Esophagus muscularis mucosa (tissue), 4 donors: ENCODE results near the gene MATN4. TPM values are rescaled to one million over a fixed set of nuclear protein-coding genes. Genes with fewer than 3 reads are reported as not detected.

Source experiments
- DNase-seq: peaks from one replicate; pipeline ENCODE4 v3.0.0-alpha.2; 2017; ENCODE audit errors: extremely low spot score
- H3K27ac ChIP-seq, 4 donors: fragments of 200-600 bp; sonication (generic); replicated peaks in 1 of 4; 1 replicate in 3 of 4; 2 replicates in 1 of 4; pipeline ENCODE4 v1.5.1; 2016 to 2019; ENCODE audit warnings: mild to moderate bottlenecking in 1 of 4
- H3K27me3 ChIP-seq, 4 donors: fragments of 200-600 bp; sonication (generic); one replicate each; pipeline versions ENCODE4 v1.5.1 to v1.6.0; 2016 to 2019
- H3K36me3 ChIP-seq, 4 donors: fragments of 200-600 bp; sonication (generic); one replicate each; pipeline ENCODE4 v1.5.1; 2016 to 2019
- H3K4me1 ChIP-seq, 4 donors: fragments of 200-600 bp; sonication (generic); one replicate each; pipeline ENCODE4 v1.5.1; 2016 to 2019
- H3K4me3 ChIP-seq, 4 donors: fragments of 200-600 bp; sonication (generic); 1 replicate in 2 of 4; 2 replicates in 2 of 4; pipeline ENCODE4 v1.5.1; 2016 to 2019; ENCODE audit warnings: mild to moderate bottlenecking in 4 of 4, moderate library complexity in 1 of 4
- H3K9me3 ChIP-seq, 4 donors: fragments of 200-600 bp; sonication (generic); 1 replicate in 3 of 4; 2 replicates in 1 of 4; pipeline ENCODE4 v1.5.1; 2016 to 2019
- CTCF ChIP-seq, 3 experiments: fragments of 200-600 bp in 2 of 3; fragments of 450-650 bp in 1 of 3; sonication (generic) in 2 of 3; IDR thresholded peaks; one replicate each; pipeline ENCODE4 v1.5.1; 2017 to 2019; ENCODE audit warnings: antibody characterized with exemption in 3 of 3, mild to moderate bottlenecking in 2 of 3, moderate library complexity in 1 of 3
- EP300 ChIP-seq: sonication (generic); formaldehyde crosslinking; IDR thresholded peaks from one replicate; pipeline ENCODE4 v1.6.1; 2017; ENCODE audit warnings: antibody characterized with exemption
- POLR2A ChIP-seq: fragments of 450-650 bp; IDR thresholded peaks from one replicate; pipeline ENCODE4 v1.6.1; 2017; ENCODE audit warnings: antibody characterized with exemption, moderate library complexity, mild to moderate bottlenecking, low read depth
- POLR2AphosphoS5 ChIP-seq, 2 donors: sonication (generic); formaldehyde crosslinking; IDR thresholded peaks; one replicate each; pipeline ENCODE4 v1.6.1; 2017; ENCODE audit warnings: antibody characterized with exemption in 2 of 2
- WGBS: methylation state at CpG from one replicate; pipeline ENCODE4 v1.1.5; 2018; 5-methylcytosine and 5-hydroxymethylcytosine counted together
- intact Hi-C: fragments of 100-400 bp; cut with DNase I; formaldehyde crosslinking; loops from one replicate; pipeline ENCODE4 v1.15.1; 2023
- total RNA-seq, 4 donors: library from RNA; depleted of rRNA; stranded (reverse); fragments of >200 nt; gene quantifications; one replicate each; pipeline versions ENCODE4 v1.1.0 to v1.2.1, GENCODE V29; 2016

The MATN4 gene
- total RNA-seq, 4 donors from 2014 or later: 0.17 to 0.33 TPM; not detected in 2

GRCh38 chr20:45346291-45346718 lies 38.2 kb upstream of the MATN4 start:
- no peak for DNase-seq
- intact Hi-C loops: no loop called here
- peaks cover 51 to 75% (median 71%) of the 10 kb centered on the region in 4 donors for H3K4me1 ChIP-seq

GRCh38 chr20:45345104-45345936 lies 37.2 kb upstream of the MATN4 start:
- whole genome bisulfite sequencing: 48% methylated on average over 7 of the region's 9 CpGs

More at GRCh38 chr20:45346291-45346718, 38.2 kb upstream of the MATN4 start:
- H3K9me3 ChIP-seq: no peaks in the 10 kb centered on the region
- WGBS: 40% methylated on average over 1 of the region's 3 CpGs
- TF ChIP-seq CTCF (IDR thresholded peaks at IDR 0.05): no peak
- no peak for TF ChIP-seq POLR2AphosphoS5 (IDR thresholded peaks at IDR 0.05)
- no peaks in the 10 kb centered on the region for H3K36me3 ChIP-seq
- no peaks in the 10 kb centered on the region for H3K27me3 ChIP-seq
- H3K27ac ChIP-seq: peak overlapping the region; percentile 93 to 97 (median 96)
- peak overlapping the region; percentile 78 to 80 (median 80) for H3K4me3 ChIP-seq

GRCh38 chr20:45344168-45344860 lies 36.2 kb upstream of the MATN4 start:
- peaks cover 0 to 7% (median 2%) of the 10 kb centered on the region in 4 donors for H3K36me3 ChIP-seq
- H3K27ac ChIP-seq: peak overlapping the region; percentile 93 to 97 (median 96)
- 16% methylated on average over 7 of the region's 9 CpGs for WGBS
- DNase-seq: no peak
- H3K4me1 ChIP-seq: peaks cover 64 to 95% (median 91%) of the 10 kb centered on the region in 4 donors
- TF ChIP-seq POLR2AphosphoS5 (IDR thresholded peaks at IDR 0.05): peak; percentile 69 to 85
- peak; percentile 51 for TF ChIP-seq POLR2A
- TF ChIP-seq CTCF (IDR thresholded peaks at IDR 0.05): no peak
- TF ChIP-seq EP300: no peak
- intact Hi-C loops: no loop called here
- H3K4me3 ChIP-seq: peak overlapping the region; percentile 78 to 80 (median 80)
- H3K9me3 ChIP-seq: no peaks in the 10 kb centered on the region
- no peaks in the 10 kb centered on the region for H3K27me3 ChIP-seq

More at GRCh38 chr20:45345104-45345936, 37.2 kb upstream of the MATN4 start:
- peak overlapping the region; percentile 78 to 80 (median 80) for H3K4me3 ChIP-seq
- H3K9me3 ChIP-seq: no peaks in the 10 kb centered on the region
- H3K36me3 ChIP-seq: peaks cover 0 to 7% (median 2%) of the 10 kb centered on the region in 4 donors
- H3K27ac ChIP-seq: peak overlapping the region; percentile 93 to 97 (median 96)
- DNase-seq: no peak
- intact Hi-C loops: no loop called here
- peaks cover 57 to 85% (median 81%) of the 10 kb centered on the region in 4 donors for H3K4me1 ChIP-seq
- no peaks in the 10 kb centered on the region for H3K27me3 ChIP-seq
- TF ChIP-seq EP300 (no peak), CTCF (IDR thresholded peaks at IDR 0.05) (no peak), POLR2AphosphoS5 (IDR thresholded peaks at IDR 0.05) (peak; percentile 32 to 34), POLR2A (no peak)

DNA sequence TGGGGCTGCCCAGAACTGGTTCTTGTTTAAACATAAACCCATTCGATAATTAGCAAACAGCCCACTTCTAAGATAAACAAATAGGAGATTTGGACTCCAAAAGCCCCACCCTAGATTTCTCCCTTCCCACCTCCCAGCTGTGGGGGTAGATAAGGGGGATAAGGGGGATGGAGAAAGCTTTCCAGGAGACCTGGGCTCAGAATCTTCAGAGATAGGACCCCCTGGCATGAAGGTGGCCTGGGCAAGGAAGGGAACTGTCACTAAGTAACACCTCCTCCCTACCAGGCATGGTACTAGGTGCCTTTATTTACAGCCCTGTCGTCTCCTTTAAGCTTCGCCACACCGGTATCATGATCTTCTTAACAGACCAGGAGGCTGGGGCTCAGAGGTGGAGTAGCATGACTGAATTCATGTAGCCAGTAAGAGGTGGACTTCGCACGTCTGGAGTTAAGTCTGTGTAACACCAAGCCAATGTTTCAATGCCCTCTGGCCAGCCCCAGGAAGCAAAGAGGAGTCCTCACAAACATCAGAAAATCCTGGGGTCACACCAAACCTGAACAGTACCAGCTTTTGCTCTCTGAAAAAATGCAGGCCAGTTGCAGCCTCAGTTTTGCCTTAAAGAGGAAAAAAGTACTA lies 35.6 kb upstream of the MATN4 start:
- intact Hi-C loops: no loop called here
- DNase-seq: no peak
- TF ChIP-seq CTCF (IDR thresholded peaks at IDR 0.05) (no peak), EP300 (no peak), POLR2AphosphoS5 (IDR thresholded peaks at IDR 0.05) (no peak), POLR2A (no peak)
- 31% methylated on average over 6 of the region's 6 CpGs for WGBS
- peak overlapping the region; percentile 93 to 97 (median 96) for H3K27ac ChIP-seq
- H3K36me3 ChIP-seq: peaks cover 0 to 7% (median 2%) of the 10 kb centered on the region in 4 donors
- H3K4me3 ChIP-seq: peak overlapping the region; percentile 78 to 80 (median 80)
- H3K27me3 ChIP-seq: no peaks in the 10 kb centered on the region
- H3K9me3 ChIP-seq: no peaks in the 10 kb centered on the region
- peaks cover 71 to 95% (median 93%) of the 10 kb centered on the region in 4 donors for H3K4me1 ChIP-seq
